Ishikawa (cell line): ENCODE measurements around the gene NUP35.

Experiments used
- EP300 ChIP-seq: IDR thresholded peaks from 2 replicates; pipeline ENCODE4 v1.6.1; 2012; ENCODE audit warnings: borderline replicate concordance
- TF ChIP-seq, protein P1 (sequence below): IDR thresholded peaks from 2 replicates; pipeline ENCODE4 v1.6.1; 2012

DNA sequence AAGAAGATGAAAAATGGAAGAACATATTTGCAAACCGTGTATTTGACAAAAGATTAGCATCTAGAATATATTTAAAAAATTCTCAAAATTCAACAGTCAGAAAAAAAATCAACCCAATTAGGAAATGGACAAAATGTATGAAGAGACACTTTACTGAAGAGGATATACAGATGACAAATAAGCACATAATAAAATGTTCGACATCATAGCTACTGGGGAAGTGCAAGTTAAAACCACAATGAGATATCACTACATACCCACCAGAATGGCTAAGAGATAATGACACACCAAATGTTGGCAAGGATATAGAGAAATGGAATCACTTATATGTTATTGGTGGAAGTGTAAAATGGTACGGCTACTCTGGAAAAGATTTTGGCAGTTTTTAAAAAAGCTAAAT is 11.7 kb upstream of the NUP35 start:
- TF ChIP-seq EP300: no peak
- TF ChIP-seq, protein P1, sequence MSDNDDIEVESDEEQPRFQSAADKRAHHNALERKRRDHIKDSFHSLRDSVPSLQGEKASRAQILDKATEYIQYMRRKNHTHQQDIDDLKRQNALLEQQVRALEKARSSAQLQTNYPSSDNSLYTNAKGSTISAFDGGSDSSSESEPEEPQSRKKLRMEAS: no peak
